Heart right ventricle (tissue), 16 donors: ENCODE results near the gene DHFR2. TPM values are rescaled to one million over a fixed set of nuclear protein-coding genes. Genes with fewer than 3 reads are reported as not detected.

ENCODE experiments used
- ATAC-seq, 8 donors: fragments of 200-7000 bp; cut with Tn5 transposase; one replicate each; pipeline ENCODE4 v1.9.1; 2020; ENCODE audit warnings: mild to moderate bottlenecking in 8 of 8, moderate library complexity in 8 of 8, moderate number of reproducible peaks in 1 of 8
- DNase-seq, 2 donors: peaks; one replicate each; pipeline ENCODE4 v3.0.0-alpha.2; 2020
- H3K27ac ChIP-seq, 10 donors: fragments of 200-600 bp; sonication (generic) in 2 of 10; one replicate each; pipeline versions ENCODE4 v1.5.0 to v1.8.0; 2020 to 2022; ENCODE audit warnings: mild to moderate bottlenecking in 3 of 10
- H3K27me3 ChIP-seq, 7 donors: fragments of 200-600 bp; one replicate each; pipeline ENCODE4 v1.8.0; 2021 to 2022; ENCODE audit warnings: mild to moderate bottlenecking in 2 of 7
- H3K36me3 ChIP-seq, 9 donors: fragments of 200-600 bp; sonication (generic) in 1 of 9; one replicate each; pipeline versions ENCODE4 v1.5.0 to v1.8.0; 2020 to 2022; ENCODE audit warnings: mild to moderate bottlenecking in 2 of 9
- H3K4me1 ChIP-seq, 9 donors: fragments of 200-600 bp; sonication (generic) in 1 of 9; one replicate each; pipeline versions ENCODE4 v1.5.0 to v1.8.0; 2020 to 2022; ENCODE audit warnings: mild to moderate bottlenecking in 4 of 9
- H3K4me3 ChIP-seq, 10 donors: fragments of 200-600 bp; sonication (generic) in 2 of 10; one replicate each; pipeline versions ENCODE4 v1.5.0 to v1.8.0; 2020 to 2022; ENCODE audit warnings: mild to moderate bottlenecking in 7 of 10, moderate library complexity in 2 of 10
- H3K9me3 ChIP-seq, 11 donors: fragments of 200-600 bp in 10 of 11; sonication (generic) in 2 of 11; one replicate each; pipeline versions ENCODE4 v1.5.0 to v1.8.0; 2013 to 2022; ENCODE audit warnings: mild to moderate bottlenecking in 2 of 11, control low read depth in 1 of 11, moderate library complexity in 1 of 11
- CTCF ChIP-seq, 9 donors: fragments of 200-600 bp; sonication (generic) in 2 of 9; IDR thresholded peaks; one replicate each; pipeline versions ENCODE4 v1.5.0 to v1.8.0; 2021 to 2022; ENCODE audit warnings: antibody characterized with exemption in 9 of 9, mild to moderate bottlenecking in 5 of 9, moderate library complexity in 1 of 9
- WGBS, 2 donors: extraction: QIAGEN DNeasy Blood & Tissue Kit; methylation state at CpG; one replicate each; pipeline ENCODE4 v1.1.7; 2013; ENCODE audit warnings: inconsistent platforms in 1 of 2; 5-methylcytosine and 5-hydroxymethylcytosine counted together
- intact Hi-C, 10 donors: fragments of 100-400 bp; cut with DNase I; formaldehyde crosslinking; loops; one replicate each; pipeline versions ENCODE4 v1.11.1 to v1.14.2; 2022
- polyA plus RNA-seq, 2 donors: library from polyadenylated mRNA; stranded (reverse); fragments of 200-250 nt; gene quantifications; one replicate each; pipeline ENCODE4 v1.2.3, GENCODE V29; 2013
- total RNA-seq, 10 donors: library from RNA; stranded (reverse); fragmentation: NEBNext Ultra II Directional in 3 of 10; extraction: Animal tissue kit (Norgen Biotek cat#: 25700) in 3 of 10; gene quantifications; one replicate each; pipeline versions ENCODE4 v1.2.1 to v1.2.4, GENCODE V29; 2021 to 2023
- donor health status: Arrhythmogenic right ventricular cardiomyopathy.
- donor health status: ischemic (EF 13 %, LVEDD 7.1; RV severe dilation, severe dysfunction).
- donor health status: healthy with polysubstance abuse.
- donor health status: DM: no; HTN: yes; CAD: no.
- donor health status: DM: no; HTN: no; CAD: no.
- donor health status: ischemic (EF 25% LVEDD 6.9; RV normal size, moderate dysfunction).
- donor health status: ischemic (EF 25% LVEDD 5.7; RV mildly dilated, moderate dysfunction).
- donor health status: healthy.
- donor health status: DM: yes; HTN: yes; CAD: no.
- donor health status: Ischemic cardiomyopathy.
- donor health status: ischemic (EF 35%, LVEDD 5.7; RV mildly dilated, moderate dysfunction).
- donor health status: nonischemic (EF 11% LVEDD 7.7; RV severe dilation, severe dysfunction).
- donor health status: DM: yes; HTN: yes; CAD: no.
- donor health status: PGD.
- donor health status: ischemic (EF 29% LVEDD 5.4; RV normal size, mild dysfunction).
- donor health status: nonischemic (EF 23%, LVEDD 6.1; RV moderate dilation, normal function).

DHFR2 gene
- total and polyA plus RNA-seq, 12 donors = 1.6 to 4.9 (median 2.8) TPM

DNA sequence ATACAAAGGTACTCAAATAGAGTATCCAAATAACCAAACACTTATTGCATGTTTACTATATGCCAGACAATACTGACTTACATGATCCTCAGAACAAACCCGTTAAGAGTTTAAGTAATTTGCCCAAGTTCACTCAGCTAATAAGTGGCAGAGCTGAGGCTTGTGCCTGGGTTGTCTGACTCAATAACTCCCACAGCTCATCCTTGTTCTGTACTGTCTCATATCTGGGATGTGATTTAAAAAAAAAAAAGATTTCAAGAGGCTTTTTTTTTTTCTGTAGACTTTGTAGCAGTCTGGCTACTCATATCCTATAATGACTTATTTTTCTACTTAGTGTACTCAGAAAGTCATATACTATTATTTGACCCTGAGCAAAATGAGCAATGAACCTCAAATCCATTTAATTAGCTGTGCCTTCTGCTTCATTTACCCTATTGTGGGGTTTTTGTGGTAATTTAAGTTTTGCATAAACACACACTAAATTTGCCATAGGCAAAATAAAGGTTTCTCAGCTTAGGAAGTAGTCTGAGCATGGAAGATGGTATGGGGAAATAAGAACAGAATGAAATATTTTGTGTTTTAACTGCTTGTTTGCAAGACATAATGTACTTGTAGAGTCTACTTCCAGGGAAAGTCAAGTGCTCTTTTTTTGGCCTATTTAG is 3.2 kb upstream of the DHFR2 start:
- DNase-seq (no peak), ATAC-seq (no peak)
- Histone ChIP-seq H3K36me3 (peaks cover 0 to 34% (median 0%) of the 10 kb centered on the region in 9 donors), H3K4me1 (peaks cover 0 to 48% (median 22%) of the 10 kb centered on the region in 9 donors), H3K27ac (no peak overlapping the region), H3K27me3 (no peaks in the 10 kb centered on the region), H3K9me3 (peaks cover 0 to 8% (median 0%) of the 10 kb centered on the region in 11 donors), H3K4me3 (no peak overlapping the region)
- TF ChIP-seq CTCF (IDR thresholded peaks at IDR 0.05) = no peak
- intact Hi-C loops = loop anchor here in 8 of 10 donors (2.0 to 10.0 kb wide), 5 partner anchors 61 to 161 kb away; no protein-coding TSS in a partner anchor
- WGBS, 2 donors = 87 to 94% methylated on average over 1 of the region's 1 CpG

DNA sequence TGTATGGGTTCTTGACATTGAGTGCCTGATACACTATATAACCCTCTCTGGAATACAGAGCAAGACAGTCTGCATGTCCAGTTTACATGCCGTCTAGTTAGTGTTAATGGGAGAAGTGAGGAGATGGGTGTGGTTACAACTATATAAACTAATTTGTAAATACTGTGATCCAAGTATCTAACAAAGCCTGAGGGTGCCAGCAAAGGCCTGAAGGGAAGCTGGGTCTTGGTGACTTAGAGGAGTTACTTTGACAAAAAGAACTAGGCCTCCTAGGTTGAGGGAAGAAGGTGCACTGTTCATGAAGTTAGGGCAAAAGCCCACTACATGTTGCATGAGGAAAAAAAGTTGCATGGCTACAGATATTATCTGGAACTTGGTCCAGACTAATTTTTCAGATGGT is 2.4 kb upstream of the DHFR2 start:
- intact Hi-C loops = loop anchor here in 8 of 10 donors (5.0 to 10.0 kb wide), 4 partner anchors 60 to 160 kb away; no protein-coding TSS in a partner anchor
- DNase-seq (no peak), ATAC-seq (no peak)
- Histone ChIP-seq H3K4me1 (peaks cover 0 to 48% (median 22%) of the 10 kb centered on the region in 9 donors), H3K27ac (peak overlapping the region in 1 of 10 donors; percentile 4), H3K4me3 (no peak overlapping the region), H3K36me3 (peaks cover 0 to 33% (median 0%) of the 10 kb centered on the region in 9 donors), H3K27me3 (no peaks in the 10 kb centered on the region), H3K9me3 (peaks cover 0 to 8% (median 0%) of the 10 kb centered on the region in 11 donors)
- no peak for TF ChIP-seq CTCF (IDR thresholded peaks at IDR 0.05)
- 68 to 71% methylated on average over 1 of the region's 1 CpG for WGBS, 2 donors

DNA sequence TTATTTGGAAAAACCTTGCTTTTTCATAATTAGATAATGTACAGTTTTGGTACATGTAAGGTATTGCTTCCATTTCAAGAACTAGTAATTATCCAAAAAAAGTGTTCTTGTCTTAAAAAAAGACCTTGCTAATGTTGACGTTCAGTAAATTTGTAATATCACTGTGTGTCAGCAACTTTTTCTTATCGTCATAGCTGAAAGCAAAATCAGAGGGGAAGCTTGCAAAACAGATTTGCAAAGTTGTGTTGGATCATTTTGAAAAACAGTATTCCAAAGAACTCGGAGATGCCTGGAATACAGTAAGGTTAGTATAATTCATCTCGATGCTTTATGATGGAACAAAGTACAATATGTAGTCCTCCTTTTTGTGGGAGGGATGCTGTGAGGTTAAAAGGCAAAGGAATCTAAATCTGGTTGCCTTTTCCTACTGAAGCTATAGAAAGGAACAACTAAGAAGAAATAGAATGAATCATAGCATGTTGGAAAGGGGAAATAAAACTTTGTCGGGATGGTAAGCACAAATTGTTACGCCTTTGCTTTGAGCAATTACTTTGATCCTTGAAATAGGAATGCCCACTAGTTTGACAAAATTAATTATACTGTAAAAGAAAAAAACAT is 1.6 kb upstream of the DHFR2 start:
- peak overlapping the region in 6 of 10 donors; percentile 89 to 98 (median 92) for H3K27ac ChIP-seq
- intact Hi-C loops = loop anchor here in 3 of 10 donors (10.0 kb wide), 2 partner anchors 60 to 160 kb away; no protein-coding TSS in a partner anchor

More for the DNA sequence above, 1.6 kb upstream of the DHFR2 start:
- 80 to 85% methylated on average over 6 of the region's 6 CpGs for WGBS, 2 donors
- DNase-seq = no peak
- peaks cover 0 to 37% (median 0%) of the 10 kb centered on the region in 9 donors for H3K36me3 ChIP-seq
- no peaks in the 10 kb centered on the region for H3K27me3 ChIP-seq
- peak overlapping the region in 4 of 10 donors; percentile 68 to 83 (median 71) for H3K4me3 ChIP-seq
- TF ChIP-seq CTCF (IDR thresholded peaks at IDR 0.05) = no peak
- H3K4me1 ChIP-seq = peaks cover 0 to 48% (median 22%) of the 10 kb centered on the region in 9 donors
- ATAC-seq = no peak
- peaks cover 0 to 8% (median 0%) of the 10 kb centered on the region in 11 donors for H3K9me3 ChIP-seq
